ENCODE data around the gene SPIN1.

- TF ChIP-seq CTCF (IDR thresholded peaks at IDR 0.05; ENCODE audit: borderline replicate concordance, extremely low read depth, low read length, poor library complexity, severe bottlenecking) (no peak), EZH2 (IDR thresholded peaks at IDR 0.05; ENCODE audit: borderline replicate concordance, low read depth, low read length, severe bottlenecking) (no peak)
These were observed 120.1 kb downstream of the SPIN1 start for GRCh38 chr9:88508326-88508725.
